IPS-11a (cell line): ENCODE measurements around the gene PRKAG2.

Experiments used
- H3K4me3 ChIP-seq: one replicate; pipeline ENCODE4 v1.5.1; 2013; ENCODE audit warnings: low read depth, low read length, control low read depth

Gene PRKAG2

DNA sequence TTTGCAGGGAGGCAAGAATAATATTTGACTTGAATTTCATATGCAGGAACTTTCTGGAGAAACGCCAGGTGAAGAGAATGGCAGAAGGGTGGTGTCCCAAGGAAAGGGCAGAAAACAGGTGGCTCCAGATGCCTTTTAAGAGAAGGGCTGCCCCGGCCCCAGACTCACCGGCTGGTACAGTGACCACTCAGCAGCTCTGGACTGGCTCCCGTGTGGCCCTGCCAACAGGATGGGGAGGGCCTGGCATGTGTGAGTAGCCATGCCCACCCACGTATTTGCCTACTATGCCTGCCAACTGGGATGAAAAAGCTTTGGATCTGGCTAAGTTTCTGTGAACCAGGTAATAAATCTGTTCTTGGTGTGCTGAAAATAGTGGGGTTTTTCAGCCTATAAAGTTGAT lies 159.5 kb downstream of the PRKAG2 start:
- H3K4me3 ChIP-seq = no peak overlapping the region

DNA sequence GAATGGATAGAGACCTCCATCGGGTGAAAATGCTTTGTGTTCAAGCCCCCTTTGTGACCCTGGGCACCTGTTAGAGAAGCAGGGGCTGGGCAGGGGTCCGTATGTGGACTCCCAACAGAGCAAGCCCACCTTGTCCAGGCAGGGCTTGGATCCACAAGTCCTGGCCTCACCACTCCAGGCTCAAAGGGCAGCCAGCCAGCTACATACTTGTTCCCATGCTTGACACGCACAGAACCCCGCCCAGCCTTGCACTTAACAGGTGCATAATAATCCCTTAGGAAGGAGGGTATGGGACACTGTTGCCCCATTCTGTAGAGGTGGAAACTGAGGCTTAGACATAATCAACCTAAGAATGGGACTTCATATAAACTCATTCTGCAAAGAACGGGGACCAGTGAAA lies 160.6 kb downstream of the PRKAG2 start:
- no peak overlapping the region for H3K4me3 ChIP-seq

DNA sequence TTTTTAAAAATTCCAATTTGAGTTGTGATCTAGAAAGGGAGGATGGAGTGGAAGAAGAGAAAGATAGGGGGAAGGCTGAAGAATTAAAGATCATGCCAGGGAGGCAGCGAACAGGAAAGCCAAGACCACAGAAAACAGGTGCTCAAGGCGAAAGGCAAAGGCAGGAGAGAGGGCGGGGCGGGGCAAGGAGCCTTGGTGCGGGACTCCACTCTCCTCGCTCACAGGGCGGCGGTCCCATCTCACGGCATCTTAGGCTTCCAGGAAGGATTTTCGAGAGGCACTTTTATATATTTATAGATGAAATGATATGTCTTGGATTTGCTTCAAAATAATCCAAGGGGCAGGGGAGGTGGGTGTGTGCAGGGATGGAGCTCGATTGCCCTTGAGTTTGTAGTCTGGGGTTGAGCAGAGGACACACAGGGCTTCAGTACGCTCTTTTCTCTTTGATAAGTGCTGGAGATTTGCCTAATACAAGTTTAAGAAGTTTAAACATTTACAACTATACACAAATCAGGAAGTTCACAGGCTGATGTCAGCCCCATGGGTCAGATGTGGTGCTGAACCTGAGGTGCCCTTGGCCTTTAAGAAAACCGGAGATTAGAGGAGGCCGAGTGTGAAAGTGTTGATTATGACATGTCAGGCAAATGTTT lies 161.1 kb downstream of the PRKAG2 start:
- H3K4me3 ChIP-seq = no peak overlapping the region

DNA sequence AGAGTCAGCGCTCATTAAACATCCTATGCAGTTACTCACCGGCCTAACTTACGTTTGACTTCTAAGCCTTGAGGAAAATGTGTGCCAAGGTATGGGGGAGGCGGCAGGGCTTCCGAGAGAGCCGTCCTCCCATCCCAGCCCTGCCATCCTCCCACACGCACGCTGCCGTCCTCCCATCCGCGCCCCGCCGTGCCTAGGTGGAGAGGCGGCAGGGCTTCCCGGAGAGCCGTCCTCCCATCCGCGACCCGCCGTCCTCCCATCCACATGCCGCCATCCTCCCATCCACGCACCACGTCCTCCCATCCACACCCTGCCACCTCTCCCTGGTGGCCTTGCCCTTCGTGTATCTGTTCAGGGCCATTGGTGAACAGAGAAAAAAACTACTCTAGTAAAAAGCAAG lies 162.7 kb downstream of the PRKAG2 start:
- H3K4me3 ChIP-seq = no peak overlapping the region

DNA sequence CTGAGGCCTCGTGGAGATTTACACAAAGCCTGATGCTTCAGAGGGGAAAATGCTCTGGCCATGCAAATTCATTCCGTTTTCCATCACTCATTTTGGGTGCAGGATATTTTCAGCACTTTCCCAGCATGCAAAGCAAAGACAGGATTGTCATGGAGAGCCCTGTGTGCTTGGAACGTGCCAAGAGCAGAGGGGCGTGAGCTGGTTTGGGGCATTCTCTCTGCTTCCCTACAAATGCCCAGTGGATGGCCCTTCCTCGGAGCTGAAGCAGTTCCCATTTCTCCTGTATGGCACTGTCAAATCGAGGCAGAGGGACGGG lies 164.1 kb downstream of the PRKAG2 start:
- no peak overlapping the region for H3K4me3 ChIP-seq

DNA sequence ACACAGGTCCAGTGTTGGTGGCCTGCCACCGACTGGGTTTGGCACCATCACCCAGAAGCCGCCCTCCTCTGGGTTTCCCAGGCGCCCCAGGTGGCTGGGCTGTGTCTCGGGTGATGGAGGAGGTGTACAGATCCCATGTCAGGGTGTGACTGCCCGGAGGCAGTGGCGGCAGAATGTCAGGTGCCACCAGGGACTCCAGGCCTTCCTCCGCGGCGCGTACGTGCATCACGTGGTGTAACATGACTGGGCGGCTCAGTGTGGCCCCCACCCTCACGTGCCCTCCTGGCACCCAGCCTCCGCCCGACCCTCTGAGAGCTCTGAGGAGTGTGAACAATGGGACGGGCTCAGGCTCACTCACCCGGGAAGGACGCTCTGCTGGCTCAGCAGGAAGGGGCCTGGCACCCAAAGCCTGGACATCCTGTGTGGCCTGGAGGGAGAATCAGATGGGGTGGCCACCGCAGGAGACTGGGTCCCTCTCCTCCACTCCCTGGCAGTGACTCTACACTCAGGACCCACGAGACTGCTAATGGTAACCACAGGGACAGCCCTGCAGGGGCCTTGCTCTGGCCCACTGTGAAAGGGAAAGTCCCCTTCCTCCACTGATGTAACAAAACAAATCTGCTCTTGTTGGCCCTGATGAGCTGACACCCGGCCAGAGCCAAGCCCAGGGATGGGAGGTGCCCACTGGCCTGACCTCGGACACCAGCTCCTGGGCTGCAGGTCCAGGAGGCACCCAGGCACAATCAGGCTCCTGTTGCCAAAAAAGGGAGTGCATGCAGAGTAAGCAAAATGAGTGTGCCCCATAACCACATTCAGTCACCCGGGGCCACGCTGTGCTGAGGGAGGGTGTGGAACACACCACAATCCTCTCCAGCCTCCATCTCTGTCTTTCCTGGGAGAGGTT lies 164.8 kb downstream of the PRKAG2 start:
- H3K4me3 ChIP-seq = no peak overlapping the region

DNA sequence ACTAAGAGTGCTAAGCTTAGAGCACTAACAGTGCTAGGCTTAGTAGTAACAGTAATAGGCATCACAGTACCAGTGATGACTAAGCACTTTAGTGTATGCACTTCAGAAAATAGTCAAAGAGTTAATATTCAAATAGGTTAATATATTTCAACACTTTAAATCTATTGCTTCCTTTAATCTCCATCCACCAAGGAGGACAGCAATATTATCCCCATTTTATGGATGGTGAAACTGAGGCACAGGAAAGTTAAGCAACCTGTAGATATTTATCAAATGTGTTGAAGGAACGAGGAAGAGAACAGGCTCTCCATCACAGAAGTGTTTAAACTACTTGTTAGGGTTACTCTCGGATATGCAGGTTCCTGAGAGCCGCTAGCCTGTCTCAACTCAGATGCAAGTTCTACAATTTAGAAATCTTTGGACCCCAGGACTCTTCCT lies 165.5 kb downstream of the PRKAG2 start:
- no peak overlapping the region for H3K4me3 ChIP-seq

DNA sequence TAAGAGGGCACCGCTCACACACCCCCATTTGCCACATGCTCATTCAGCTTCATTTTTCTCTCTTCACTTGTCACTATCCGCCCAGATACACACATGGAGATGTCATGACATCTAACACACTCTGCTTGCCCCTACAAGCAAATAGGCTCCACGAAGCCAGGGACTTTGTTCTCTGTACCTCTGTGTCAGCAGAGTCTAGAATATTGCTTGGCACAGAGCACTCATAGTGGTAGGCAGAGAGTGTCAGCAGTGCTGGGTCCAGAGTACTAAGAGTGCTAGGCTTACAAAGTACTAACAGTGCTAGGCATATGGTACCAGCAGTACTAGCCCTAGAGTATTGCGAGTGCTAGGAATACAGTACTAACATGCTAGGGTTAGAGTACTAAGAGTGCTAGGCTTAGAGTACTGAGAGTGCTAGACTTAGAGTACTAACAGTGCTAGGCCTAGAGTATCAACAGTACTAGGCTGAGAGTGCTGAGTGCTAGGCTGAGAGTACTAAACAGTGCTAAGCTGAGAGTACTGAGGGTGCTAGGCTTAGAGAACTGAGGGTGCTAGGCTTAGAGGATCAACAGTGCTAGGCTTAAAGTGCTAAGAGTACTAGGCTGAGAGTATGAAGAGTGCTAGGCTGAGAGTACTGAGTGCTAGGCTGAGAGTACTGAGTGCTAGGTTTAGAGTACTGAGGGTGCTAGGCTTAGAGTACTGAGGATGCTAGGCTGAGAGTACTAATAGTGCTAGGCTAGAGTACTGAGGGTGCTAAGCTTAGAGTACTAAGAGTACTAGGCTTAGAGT lies 166.1 kb downstream of the PRKAG2 start:
- H3K4me3 ChIP-seq = no peak overlapping the region

DNA sequence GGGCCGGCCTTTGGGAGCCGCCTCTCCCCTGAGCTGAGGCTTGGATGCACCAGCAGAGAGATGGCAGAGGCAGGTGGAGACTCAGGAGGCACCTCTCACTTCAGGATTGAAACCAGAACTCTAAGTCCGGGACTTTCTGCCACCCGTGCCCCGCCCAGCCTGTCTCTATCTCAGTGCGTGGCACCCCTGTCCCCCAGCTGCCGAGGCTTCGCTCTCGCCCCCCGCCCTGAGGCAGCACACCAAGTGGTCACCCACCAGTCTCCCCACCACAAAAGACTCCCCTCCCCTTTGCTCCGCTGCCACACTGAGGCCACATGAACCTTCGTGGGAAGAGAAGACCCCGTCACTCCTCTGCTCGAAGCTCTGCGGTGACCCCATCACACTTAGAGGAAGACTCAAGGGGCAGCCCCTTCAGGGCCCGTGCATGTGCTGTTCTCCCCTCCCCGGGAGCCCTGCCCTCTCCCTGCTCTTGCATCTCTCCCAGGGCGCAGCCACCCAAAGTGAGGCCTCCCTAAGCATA lies 166.7 kb downstream of the PRKAG2 start:
- H3K4me3 ChIP-seq = no peak overlapping the region

DNA sequence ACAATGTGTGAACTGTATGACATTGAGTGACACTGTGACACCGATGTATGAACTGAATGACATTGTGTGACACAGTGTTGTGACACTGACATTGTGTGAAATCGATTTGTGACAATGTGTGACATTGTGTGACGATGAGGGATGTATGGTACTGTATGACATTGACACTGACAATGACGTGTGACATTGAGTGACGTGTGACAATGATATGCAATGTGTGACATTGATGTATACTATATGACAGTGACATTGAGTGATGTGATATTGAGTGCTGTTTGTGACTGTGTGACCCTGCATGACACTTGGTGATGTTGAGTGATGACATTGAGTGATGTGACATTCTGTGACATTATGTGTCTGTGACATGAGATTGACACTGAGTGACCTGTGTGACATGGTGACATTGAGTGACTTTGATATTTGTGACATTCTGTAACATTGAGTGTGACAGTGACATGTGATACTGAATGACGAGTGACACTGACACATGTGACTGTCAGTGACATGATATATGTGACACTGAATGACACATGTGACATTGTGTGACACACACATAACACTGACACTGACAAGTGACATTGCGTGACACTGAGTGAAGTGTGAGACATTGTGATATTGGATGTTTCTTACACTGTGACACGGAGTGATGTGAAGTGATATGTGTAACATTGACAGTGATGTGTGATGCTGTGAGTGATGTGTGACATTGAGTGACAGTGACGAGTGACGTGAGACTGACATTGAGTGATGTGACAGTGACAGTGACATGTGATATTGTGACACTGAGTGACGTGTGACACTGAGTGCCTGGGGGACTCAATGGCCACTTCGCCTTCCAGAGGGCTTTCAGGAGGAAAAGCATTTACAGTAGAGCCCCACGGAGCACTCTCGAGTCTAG lies 167.5 kb downstream of the PRKAG2 start:
- H3K4me3 ChIP-seq = no peak overlapping the region

DNA sequence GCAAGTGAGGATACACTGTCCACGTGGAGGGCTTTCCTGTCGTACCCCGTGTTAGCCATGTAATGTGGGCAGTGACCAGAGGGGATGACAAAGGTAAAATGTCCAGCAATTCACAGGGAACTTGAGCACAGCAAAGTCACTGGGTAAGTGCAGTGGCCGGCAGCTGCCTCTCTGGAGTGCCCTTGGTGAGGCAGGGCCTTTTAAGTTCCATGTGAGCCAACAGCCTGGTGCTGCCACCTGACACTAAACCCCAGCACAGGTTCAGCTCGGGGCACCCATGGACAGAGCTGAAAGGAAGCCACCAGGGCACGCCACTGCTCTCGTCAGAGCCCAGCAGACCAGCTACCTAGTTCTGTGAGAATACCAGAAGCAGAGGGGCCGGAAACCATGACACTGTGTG lies 168.3 kb downstream of the PRKAG2 start:
- no peak overlapping the region for H3K4me3 ChIP-seq

DNA sequence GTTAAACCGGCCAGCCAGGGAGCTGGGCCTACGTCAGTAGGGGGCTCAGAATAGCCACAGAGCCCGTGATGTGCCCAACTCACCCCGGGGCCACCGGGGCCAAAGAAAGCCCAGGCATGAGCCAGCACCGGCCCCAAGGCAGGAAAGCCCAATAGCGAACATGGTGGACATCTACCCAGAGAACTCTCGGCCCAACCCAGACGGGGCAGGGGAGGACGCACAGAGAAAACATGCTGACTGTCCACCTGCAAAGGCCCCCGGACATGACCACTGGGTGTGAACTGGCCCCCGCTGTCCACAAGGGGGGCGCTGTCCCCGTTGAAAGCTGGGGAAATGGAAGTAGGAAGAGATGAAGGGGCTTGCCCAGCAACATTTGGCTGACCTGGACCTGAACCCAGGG lies 169.2 kb downstream of the PRKAG2 start:
- H3K4me3 ChIP-seq = no peak overlapping the region

DNA sequence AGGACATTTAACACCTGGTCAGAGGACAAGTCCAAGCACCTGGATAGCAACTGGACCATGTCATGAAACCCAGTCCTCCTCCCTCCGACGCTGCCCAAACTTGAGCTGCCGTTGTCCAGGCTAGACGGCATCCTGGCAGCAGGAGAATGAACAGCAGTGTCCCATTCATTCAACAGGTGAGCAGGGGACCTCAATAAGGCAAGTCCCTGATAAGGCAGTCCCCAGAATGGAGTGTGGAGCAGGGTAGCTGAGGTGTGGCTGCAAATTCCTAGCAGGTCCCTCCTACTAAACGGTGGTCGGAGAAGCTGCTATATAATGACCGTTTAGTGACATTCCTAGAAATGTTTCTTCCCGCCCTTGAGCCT lies 169.8 kb downstream of the PRKAG2 start:
- H3K4me3 ChIP-seq = no peak overlapping the region

DNA sequence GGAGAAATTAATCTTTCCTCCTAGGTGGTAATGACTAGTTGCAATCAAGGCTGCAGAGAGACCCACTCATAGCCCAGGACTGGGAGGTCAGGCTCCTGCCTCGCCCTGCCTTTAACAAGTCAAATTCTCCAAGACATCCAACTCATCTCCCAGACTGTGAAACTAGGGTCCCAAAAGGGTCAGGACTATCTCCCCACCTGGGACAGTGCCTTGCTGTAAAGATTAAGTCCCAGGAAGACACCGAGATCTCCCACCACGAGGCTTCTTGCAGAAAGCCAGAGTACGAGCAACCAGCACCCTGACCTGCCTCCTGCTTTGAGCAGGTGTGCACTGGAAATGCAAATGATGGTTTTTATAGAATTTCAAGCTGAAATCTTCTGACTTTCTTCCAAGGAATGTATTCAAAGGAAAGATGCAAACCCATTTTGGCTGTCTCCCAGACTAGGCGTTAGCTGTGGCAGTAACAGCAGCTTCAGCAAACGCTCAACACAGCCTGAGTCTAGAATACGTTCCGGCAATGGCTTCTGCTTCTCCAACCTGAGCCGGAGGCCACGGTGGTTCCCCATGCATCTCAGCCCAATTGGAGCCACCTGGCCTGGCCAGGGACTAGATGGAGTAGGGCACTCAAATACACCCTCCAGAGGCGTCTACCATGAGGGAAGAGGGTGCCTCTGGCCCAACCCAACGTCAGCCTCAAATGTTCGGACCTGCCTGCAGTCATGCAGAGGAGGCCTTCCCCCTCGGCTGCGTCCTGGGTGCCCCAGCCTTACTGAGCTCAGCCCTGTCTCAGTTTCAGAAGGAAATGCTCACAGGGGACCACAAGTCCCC lies 170.4 kb downstream of the PRKAG2 start:
- no peak overlapping the region for H3K4me3 ChIP-seq

DNA sequence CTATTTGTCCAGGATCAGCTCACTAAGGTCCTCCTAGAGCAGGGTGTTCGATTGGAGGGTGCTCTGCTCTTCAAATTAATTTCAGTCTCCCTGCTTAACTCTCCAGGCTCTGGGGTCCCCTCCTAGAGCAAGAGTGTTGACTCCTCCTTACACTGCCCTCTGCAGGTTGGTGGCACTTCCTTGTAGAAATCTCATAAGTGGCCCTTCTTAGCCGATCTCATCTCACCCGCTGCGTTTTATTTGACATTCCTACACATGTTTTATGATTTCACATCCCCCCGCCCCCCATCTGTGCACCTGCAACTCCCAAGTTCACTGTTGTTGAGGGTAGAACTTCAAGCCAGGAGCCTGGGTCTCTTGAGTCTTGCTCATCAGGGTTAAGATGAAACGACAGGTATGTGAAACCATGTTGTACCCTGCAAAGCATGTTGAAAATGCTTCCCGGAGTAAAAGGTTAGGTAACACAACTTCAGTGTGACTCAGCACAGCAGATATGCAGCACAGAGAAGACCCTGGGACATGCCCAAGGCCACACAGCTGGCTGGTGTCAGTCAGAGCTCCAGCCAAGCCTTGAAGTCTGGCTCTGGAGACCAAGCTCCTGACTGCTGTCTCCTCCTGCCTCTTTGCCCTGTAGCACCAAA lies 171.2 kb downstream of the PRKAG2 start:
- H3K4me3 ChIP-seq = no peak overlapping the region

DNA sequence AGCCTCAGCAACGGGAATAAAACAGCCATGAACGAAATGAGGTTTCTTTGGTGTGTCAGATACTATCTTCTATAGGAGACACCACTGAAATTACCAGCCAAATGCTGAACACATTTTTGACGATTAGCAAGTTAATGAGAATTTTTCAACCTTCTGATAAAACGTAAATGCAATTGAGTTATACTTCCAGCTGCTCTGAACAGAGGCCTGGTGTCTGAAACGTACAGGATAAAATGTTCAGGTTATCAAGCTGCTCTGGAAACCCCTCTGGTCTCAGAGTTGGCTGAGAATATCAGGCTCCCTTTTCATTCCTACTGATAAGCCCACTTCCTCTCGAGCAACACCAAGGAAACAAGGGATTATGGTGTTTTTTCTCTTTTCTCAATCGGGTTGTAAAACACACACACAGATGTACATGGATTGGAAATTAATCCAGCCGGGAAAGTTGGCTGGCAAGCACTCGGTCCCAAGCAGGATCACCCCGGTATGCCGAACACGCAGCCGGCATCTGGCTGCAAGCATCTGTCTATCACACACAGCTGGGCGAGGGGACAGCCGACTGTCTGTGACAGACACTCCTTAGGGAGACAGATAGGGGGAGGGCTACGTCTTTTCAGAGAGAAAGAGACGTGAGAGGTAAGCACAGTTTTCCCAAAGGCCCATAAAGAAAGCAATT lies 171.8 kb downstream of the PRKAG2 start:
- no peak overlapping the region for H3K4me3 ChIP-seq

DNA sequence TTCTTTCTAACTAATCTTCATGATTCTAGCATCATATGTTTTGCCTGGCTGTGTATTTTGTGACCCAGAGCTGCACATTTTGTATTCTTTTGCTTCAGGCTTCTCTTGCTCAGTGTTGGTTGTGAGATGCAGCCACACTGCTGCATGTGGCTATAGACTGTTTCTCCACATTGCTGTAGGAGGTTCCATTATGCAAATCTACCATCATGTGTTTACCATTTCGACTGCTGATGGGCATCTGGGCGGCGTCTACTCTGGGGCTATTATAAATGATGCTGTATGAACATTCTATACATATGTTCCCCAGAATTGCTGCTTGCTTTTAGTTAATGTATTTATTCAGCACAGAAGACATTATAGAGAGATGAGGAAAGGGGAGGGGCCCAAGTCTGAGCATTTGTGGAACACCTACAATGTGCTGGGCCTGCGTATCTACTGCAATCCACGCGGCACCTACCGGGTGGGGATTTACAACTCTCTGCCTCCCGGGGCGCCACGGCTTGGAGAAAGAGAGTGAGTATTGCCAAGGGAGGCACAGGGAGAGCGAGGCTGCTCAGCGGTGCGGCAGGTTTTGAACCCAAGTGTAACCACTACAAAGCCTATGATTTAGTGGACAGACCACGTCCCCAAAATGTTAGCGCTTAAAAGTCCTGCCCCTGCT lies 172.5 kb downstream of the PRKAG2 start:
- H3K4me3 ChIP-seq = no peak overlapping the region

DNA sequence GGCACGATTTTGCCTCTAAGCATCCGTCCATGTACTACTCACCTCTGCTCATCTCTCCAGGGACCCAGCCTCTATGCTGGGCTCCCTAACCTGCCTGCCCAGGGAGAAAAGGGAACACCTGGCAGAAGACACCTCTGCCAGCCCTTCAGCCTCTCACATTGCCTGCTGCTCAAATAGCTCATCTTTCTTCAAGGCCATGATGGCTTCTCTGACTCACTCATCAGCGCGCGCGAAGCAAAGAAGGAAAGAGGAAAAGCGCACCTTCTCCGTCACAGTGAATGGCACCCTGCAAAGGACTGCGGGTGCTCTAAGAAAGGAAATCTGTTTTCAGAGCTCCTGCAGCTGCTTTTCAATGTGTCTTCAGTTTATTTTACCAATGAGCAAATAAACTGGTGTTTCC lies 174.0 kb downstream of the PRKAG2 start:
- no peak overlapping the region for H3K4me3 ChIP-seq
